GM18907 (cell line): ENCODE data around the gene SCRT2.
"Not testable (repeated sequence)": the region's sequence is repeated elsewhere in the genome, so short reads cannot be mapped to it uniquely, and the experiment has no call there.

Source experiments
- ATAC-seq: cut with Tn5 transposase; IDR thresholded peaks from one replicate; pipeline ENCODE4 v1.9.1; 2021; ENCODE audit warnings: mild to moderate bottlenecking, moderate library complexity; ENCODE audit not compliant: unreplicated experiment

Gene SCRT2

DNA sequence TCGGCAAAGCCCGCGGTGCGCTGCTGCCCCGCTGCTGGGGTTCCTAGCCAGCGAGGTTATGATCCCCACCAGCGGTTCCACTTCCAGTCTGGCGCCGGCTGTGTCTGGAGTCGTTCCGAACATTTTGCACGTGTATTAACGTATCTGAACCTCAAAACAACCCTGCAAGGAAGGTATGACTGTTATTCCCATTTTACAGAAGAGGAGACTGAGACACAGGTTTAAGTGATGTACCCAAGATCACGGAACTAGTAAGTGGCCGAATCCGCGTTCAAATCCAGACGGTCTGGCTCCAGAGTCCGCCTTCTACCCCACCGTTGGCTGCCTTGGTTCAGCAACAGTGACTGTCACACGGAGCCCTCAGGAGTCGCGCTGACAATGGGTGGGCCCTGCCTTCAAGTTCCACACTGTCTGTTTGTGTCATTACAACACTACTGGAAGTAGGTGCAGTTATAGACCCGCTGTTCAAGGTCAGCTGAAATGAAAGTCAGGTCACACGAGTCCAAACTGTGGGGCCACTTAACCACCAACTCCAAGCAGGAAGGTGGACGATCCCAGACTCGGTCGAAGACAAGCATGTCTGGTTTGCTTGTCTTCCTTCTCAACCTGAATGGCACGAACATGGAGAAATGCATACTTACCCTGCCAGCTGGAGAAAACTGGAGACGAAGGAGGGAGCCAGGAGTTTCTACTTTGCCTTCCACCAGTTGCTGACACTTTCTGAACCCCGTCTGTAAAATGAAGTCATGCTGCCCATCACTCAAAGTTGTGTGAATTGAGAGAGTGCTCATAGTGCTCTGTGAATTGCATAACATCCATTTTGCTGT lies 21.8 kb downstream of the SCRT2 start:
- ATAC-seq: no peak

DNA sequence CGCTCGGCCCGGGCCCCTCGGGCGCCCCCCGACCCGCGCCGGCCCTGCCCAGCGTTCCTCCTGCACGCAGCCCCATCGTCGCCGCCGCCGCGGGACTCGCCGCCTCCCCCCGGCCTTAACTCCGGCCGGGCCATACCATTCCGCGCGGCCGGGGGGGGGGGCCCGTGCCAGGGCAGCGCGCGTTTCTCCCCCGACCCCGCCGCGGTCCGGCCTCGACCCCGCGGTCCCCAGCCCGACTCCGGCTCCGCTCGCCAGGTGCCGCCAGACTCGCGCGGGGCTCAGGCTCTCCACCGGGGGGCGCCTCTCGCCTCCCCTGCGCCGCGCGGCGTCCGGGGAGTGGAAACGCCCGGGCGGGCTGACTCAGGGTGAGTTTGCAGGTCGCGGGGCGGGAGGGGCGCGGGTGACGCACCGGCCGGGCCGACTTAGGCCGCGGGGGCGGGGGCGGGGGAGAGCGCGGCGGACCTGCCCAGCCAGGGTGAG lies 22.5 kb downstream of the SCRT2 start, which contains the start of gene SRXN1:
Gene SRXN1 (minus strand): TSS at position 91 of the 480 bp plus-strand sequence. CDS start 15 bp downstream, at position 76.
- ATAC-seq: peak; percentile 88

DNA sequence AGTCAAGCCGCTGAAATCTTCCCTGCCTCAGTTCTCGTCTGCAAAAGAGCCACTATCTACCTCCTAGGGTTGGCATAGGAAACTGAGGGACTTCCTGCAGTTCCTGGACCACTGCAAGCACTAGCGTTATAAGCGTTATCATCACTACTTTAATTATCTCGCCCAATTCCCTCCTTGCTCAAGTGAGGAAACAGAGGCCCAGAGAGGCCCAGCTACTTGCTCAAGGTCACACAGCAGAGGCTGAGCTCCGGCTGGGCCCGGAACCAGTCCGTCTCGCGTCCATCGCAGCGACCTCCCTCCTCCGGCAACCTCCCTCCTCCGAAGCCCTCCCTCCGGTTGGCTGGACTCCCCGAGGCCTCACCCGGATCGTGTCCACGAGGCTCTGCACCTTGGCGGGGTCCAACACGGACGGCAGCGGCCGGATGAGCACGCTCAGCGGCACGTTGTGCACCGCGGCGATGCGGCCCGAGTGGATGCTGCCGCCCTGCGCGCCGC lies 22.9 kb downstream of the SCRT2 start:
- ATAC-seq: peak; percentile 18

DNA sequence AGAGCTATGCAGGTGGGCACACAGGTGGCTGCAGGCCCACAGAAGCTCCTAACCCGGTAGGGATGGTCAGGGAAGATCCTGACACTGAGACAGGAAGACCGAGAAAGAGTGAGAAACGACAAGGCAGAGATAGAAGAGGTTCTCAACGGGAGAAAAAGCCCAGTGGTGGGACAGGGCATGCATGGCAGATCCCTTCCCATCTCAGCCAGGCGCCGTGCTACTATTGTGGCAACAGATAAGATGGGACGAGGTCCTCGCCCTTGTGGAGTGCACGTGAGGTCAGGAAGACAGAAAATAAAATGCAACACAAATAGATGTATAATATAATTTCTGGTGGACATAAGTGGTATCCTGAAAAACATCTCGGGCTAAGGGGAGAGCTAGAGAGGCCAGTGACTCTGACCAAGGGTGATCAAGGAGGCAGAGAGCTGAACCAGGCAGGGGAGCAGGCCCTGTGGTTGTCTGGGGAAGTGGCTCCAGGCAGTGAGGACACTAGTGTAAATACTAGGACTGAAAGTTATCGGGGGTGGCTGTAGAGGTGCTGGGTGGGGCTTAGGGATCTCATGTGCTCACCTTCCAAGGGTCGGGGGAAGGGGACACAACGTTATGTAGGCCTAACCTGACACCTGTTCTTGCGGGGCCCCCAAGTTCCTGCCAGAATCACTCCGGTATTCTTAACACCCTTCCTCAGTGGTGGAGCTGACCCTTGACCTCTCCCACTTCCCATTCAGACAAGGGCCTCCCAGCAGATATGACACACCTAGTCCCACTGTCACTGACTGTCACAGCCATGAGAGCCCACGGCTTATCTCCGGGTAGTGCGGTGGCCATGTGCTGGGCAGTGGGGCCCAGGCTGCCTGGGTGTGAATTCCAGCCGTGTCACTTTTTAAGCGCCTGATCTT lies 23.6 kb downstream of the SCRT2 start:
- ATAC-seq: no peak

DNA sequence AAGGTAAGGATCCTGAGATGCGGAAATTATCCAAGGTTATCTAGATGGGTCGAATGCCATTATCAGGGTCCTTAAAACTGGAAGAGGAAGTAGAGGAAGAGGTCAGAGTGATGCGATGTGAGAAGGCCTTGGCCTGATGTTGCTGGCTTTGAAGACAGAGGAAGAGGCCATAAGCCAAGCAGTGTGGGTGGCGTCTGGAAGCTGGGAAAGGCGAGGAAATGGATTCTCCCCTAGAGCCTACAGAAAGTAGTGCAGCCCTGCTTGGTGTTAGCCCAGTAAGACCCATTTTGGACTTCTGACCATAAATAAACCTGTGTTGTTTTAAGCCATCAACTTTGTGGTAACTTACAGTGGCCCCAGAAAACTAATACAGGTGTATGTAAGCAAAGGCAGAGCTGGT lies 24.6 kb downstream of the SCRT2 start:
- no peak for ATAC-seq

DNA sequence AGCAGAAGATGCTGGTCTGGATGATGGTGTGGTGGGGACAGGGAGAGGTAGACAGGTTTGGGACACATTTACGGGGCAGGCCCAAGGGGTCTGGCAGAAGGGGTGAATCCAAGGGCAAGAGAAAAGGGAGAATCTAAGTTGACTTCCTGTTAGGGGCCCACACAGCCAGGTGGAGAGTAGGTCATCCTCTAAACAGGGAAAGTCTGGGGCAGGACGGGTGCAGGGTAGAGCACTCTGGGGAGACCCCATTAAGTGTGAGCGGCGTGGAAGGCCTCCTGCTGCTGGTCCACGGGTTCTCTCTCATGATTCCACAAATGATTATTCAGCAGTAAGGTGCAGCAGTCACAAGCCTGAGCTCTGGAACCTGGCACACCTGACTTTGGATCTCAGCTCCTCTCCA lies 25.3 kb downstream of the SCRT2 start:
- no peak for ATAC-seq

DNA sequence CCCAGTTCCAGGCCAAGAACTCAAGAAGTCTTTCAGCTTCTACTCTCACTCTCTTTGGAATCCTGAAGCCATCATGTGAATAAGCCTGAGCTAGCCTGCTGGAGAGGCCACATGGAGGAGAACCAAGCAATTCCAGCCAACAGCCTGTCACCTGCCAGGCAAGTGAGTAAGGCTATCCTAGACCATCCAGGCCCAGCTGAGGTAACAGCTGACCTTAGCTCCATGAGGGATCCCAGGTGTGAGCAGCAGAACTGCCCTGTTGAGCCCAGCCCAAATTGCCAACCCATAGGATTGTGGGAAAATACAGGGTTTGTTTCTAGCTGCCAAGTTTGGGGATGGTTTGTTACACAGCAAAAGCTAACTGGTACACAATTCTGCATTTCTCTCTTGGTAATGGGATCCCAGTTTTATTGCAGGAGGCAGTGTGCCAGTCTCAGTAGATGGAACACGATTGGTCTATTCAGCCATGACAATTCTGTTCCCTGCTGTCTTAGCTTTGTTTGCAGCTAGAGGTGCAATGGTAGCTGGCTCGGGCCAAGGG lies 28.1 kb downstream of the SCRT2 start:
- ATAC-seq: no peak

DNA sequence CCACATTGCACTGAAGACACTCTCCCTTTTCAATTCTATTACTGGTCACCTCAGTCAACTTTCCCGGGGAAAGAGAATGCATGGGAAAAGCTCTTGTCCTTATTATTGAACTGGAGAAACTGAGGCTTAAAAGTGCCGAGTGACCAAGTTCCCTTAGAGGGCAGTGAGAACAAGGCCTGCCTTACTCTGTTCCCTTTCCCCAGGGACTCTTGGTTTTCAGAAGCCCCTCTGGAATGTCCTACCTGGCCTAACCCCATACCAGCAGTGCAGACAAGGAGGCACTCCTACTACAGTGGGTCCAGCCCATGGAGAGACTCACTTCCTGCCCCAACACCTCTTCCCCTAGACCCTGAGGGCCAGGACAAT lies 28.8 kb downstream of the SCRT2 start:
- ATAC-seq: no peak

DNA sequence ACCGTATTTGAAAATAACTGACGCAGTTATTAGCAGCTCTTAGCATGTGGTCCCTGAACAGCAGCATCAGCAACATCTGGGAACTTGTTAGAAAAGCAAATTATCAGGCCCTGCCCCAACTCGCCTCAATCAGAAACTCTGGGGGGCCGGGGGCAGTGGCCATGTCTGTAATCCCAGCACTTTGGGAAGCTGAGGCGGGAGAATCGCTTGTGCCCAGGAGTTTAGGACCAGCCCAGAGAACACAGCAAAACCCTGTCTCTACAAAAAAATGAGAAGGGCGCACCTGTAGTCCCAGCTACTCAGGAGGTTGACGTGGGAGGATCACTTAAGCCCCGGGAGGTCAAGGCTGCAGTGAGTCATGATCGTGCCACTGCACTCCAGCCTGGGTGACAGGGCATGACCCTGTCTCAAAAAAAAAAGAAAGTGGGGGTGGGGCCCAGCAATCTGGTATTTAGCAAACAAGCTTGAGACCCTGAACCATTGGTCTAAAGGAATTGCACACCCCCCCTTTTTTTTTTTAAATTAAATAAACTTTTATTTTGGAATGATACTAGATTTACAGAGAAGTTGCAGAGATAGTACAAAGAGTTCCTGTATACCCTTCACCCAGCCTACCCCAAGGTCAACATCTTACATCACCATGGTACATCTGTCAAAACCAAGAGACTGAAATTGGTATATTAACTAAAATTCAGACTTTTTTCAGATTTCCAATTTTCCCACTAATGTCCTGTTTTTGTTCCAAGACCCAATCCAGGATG lies 29.3 kb downstream of the SCRT2 start:
- ATAC-seq: no peak

DNA sequence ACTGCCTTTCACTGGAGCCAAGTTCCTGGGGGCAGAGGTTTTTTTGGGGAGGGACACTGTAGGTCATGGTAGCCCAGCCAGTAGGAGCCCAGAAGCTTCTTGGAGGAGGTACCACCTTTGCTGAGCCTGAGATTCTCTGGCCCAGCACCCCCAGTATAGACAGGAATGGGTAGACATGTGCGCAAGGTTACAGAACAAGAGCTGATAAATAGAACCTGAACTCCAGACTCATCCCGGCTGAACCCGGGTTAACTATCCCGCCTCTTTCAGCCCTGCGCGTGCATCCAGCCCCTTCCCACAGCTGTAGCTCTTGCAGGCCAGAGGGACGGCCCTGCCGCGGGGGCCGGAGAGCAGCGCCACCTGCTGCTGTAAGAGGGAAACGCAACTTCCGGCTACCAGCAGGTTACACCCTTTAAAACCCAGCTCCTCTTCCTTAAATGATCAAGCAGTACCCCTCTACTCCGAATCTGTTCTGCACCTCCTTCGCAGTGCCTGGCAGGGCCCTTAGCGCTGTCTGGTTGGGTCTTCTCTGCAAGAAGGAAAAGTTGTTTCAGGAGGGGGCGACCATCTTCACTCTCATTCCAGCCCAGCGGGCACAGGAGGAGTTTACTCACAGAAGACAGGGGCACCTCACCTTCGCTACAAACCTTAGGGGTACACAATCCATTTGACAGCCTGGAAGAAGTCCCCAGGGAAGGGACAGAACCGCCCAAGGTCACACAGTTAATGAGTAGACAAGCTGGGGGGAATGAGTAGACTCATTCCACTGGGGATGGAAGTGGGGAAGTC lies 30.1 kb downstream of the SCRT2 start:
- no peak for ATAC-seq

DNA sequence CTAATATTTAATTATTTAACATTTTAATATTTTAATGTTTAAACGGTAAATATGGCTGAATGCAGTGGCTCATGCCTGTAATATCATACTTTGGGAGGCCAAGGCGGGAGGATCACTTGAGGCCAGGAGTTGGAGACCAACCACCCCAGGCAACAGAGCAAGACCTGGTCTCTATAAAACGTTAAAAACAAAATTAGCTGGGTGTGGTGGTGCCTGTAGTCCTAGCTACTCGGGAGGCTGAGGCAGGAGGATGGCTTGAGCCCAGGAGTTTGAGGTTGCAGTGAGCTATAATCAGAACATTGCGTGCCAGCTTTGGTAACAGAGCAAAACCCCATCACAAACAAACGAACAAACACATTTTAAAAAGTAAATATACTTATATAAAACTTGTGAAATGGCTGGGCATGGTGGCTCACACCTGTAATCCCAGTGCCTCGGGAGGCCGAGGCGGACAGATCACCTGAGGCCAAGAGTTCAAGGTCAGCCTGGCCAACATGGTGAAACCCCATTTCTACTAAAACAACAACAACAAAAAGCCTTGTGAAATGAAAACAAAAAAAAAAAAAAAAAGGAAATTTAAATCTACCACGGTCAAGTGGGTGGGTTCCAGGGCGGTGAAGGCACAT lies 30.8 kb downstream of the SCRT2 start:
- ATAC-seq: no peak

DNA sequence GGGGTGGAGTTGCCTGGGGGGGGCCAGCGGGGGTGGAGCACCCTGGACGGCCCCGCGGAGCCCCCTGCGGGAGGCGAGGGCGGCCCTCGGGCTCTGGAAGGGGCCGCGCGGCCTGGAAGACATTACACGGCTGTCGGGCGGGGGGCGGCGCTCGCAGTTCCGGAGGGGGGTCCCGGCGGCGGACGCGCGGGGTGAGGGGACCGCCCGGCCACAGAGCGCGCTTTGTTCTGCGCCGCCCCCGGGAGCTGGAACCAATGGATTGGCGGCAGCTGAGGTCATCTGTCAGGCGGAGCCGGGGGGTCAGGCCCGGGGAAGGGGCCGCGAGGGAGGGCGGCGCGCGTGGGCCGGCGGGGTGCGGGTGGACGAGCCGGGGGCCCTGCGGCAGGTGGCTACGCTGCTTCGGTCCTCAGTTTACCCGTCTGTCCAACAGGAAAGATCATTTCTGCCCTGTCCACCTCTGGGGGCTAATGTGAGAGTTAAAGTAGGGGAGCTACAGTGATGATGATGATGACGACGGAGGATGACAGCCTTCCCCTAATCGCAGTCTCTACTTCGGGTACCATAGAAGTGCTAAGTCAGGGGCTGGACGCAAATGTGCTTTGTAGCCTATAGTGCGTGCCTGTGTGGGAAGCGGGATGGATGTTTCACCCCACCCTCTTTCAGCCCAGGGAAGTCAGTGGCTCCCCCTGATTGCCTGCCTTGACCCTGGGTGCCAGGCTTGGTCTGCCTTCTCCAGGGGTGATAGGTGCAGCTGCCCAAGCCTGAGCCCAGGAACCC lies 33.0 kb downstream of the SCRT2 start:
- ATAC-seq: no peak

DNA sequence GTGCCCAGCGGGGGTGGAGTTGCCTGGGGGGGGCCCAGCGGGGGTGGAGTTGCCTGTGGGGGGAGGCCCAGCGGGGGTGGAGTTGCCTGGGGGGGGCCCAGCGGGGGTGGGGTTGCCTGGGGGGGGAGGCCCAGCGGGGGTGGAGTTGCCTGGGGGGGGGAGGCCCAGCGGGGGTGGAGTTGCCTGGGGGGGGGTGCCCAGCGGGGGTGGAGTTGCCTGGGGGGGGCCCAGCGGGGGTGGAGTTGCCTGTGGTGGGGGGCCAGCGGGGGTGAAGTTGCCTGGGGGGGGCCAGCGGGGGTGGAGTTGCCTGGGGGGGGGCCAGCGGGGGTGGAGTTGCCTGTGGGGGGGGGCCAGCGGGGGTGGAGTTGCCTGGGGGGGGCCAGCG lies 33.6 kb downstream of the SCRT2 start:
- not testable (repeated sequence) for ATAC-seq

DNA sequence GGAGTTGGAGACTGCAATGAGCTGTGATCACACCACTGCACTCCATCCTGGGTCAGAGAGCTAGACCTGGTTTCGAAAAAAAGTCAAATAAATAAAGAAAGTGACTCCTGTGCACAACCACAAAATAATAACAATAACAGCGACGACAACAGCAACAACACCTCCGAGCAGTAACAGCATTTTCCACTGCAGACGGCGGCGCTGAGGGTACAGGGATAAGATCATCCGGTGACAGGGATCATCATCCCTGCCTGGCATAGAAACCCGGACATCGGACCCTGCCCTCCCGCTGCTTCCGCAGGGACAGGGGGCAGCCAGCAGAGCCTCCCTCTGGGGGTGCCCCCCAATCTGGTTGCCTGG lies 34.1 kb downstream of the SCRT2 start:
- no peak for ATAC-seq

DNA sequence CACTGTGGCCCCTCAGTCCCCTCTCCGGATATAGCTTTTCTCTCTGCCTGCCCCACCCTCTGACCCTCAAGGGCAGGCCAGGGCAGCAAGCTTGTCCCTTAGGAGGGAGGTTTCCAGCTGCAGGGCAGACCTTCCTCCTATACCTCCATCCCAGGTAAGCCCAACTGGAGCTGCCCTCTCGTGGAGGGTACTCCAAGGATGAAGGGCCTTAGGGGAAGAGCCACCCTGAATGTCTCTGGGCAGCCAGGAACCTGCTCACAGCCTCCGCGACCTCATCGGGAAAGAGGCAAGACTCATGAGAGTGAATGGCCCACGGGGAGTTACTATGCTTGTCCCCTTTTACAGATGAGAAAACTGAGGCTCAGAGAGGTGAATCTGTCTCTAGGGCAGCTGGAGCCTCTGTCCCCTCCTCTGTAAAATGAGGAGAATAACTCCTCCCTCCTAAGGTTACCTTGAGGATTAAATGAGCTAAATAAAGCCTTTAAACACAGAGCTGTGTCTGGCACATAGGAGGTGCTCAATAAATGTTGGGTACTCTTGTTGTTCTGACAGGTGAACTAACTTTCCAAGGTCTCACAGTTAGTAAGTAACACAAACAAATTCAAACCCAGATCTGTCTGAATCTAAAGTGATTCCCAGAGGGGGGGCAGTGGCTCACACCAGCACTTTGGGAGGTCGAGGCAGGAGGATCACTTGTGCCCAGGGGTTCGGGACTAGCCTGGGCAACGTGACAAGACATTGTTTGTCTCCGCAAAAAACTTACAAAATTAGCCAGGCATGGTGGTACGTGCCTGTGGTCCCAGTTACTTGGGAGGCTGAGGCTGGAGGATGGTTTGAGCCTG lies 34.7 kb downstream of the SCRT2 start:
- no peak for ATAC-seq

DNA sequence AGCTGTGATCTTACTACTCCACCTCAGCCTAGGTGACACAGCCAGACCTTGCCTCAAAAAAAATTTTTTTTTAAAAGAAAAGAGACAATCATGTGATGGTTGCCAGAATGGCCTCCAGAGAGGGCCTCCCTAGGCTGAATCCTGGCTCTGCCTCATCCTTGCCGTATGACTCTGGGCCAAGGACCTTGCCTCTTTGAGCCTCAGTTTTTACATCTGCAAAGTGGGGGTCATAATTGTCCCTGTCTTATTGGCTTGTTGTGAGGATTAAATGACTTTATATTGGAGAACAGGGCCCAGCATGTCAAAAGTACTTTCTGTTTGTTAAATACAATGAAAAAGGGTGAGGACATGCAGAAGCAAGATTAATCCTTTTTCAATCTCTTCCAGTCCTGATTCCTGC lies 37.0 kb downstream of the SCRT2 start:
- ATAC-seq: no peak

DNA sequence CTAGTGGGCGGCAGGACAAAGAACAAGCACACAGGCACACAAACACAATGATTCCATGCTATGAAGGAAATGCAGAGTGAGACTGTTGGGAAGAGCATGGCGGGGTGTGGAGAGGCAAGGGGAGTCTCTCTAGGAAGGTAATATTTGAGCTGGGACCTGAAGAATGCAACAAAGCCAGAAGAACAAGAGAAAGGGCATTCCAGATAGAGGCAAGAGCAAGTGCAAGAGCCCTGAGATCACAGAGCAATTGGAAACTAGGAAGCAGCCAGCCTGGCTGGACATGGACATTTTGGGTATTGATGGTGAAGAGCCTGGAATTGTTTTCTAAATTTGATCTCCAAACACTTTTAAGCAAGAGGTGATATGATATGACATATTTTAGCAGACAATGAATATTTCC lies 38.0 kb downstream of the SCRT2 start:
- ATAC-seq: no peak

DNA sequence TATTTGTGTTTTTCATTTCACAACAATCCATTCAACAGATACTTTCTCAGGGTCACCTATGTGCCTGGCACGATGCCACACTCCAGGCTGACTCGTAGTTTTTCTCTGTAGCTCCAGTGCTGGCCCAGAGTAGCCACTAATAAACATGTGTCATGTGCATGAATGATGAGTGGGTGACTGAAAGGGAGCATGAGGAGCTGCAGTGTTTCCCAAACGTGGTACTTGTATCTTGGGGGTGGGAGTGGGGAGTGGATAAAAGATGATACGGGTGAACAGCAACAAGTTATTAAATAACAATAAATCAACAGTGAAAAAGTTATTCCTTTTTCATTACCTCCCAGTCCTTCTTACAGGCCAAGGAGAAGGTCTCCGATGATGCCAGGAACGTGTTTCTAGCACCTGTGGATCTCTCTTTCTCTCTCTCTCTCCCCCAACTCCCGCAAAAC lies 39.7 kb downstream of the SCRT2 start:
- ATAC-seq: no peak
